Activated T-cell treated with anti-CD3 and anti-CD28 coated beads, Interleukin-2, amount 50 U/mL, for 1 hour (primary cell): Measurements from ENCODE around the gene SCN2B.

Experiments used
- DNase-seq: peaks from one replicate; pipeline ENCODE4 v3.0.0-alpha.2; 2020

The SCN2B gene, protein sequence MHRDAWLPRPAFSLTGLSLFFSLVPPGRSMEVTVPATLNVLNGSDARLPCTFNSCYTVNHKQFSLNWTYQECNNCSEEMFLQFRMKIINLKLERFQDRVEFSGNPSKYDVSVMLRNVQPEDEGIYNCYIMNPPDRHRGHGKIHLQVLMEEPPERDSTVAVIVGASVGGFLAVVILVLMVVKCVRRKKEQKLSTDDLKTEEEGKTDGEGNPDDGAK

DNA sequence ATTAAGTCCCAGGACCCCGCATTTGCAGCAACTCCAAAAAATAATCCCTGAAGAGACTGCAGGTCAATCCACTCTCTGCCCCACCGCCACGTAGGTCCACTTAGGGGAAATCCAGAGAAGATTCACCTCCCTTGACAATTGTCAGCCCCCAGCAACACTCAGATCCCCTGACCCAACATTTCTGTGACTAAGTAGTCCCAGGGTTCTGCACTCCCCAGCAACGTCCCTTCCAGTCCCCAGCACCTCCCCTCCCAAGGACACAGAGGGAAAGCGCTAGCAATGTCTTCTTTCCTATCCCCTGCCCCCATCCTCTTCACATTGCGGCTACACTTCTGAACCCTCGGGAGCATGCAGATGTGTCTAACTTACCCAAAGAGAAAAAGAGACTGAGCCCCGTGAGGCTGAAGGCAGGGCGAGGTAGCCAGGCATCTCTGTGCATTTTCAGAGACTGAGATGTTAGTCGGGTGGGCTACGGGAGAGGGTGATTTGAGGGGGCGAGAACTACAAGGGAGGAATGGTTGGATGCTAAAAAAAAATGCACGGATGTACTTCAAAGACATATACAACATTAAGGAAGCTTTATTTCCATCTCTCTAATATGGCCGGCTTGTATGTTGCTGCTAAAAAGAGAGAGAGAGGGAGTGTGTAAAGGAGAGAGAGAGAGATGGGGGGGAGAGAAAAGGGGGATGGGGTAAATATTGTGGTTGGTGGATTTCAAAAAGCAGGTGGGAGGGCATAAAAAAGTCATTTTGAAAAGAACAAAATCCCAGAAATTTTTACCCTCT is at the start of gene SCN2B:
Gene SCN2B, minus strand, starts transcription at position 647 of the 785 bp plus-strand sequence. Its CDS starts 208 bp downstream, at position 439.
- no peak for DNase-seq

GRCh38 chr11:118224511-118225188 is 48.2 kb upstream of the SCN2B start, which contains the start of gene JAML:
Gene JAML (minus strand): TSS chr11:118225011. CDS start chr11:118214866, 10,145 bp downstream.
- peak; percentile 62 for DNase-seq

GRCh38 chr11:118223992-118224391 is 47.6 kb upstream of the SCN2B start:
- no peak for DNase-seq

DNA sequence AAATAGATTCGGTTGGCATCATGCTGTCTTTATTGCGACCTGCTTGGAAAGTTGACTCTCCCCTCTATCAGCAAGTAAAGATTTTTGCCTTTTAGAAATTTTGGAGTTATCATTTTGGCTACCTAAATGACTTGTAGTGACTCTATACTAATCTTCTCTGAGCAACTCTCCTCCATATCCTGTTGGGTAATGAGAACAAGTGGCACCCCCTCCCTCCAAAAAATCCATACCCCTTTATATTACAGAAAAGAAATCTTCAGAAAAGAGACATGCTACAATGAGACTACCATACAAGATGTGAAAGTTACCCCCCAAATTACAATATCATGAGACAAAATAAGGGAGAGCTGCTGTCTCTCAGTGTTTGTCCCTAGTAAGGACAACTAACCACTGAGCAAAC is 47.1 kb upstream of the SCN2B start:
- no peak for DNase-seq

GRCh38 chr11:118222437-118222836 is 46.0 kb upstream of the SCN2B start:
- no peak for DNase-seq

- DNase-seq: no peak
Observed at GRCh38 chr11:118221419-118221818, 45.0 kb upstream of the SCN2B start.

DNA sequence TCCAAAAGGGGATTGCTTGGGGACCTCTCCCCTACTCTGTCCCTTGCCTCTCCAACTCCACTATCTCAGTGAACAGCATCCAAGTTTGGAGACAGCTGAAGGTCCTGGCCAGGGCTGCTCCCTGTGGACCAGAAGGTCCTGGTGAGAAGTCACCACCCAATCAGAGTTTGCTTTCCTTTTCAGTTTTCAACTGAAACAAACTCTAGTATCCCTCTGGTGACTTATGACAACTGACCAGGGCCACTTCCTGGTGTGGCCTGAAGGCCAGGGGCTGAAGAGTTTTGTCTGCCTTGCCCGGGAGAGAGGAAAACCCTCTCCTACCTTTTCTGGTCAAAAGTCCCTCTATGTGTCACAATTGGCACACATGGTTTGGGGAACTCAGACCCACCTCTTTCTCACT is 43.3 kb upstream of the SCN2B start:
- no peak for DNase-seq

GRCh38 chr11:118219244-118219643 is 42.8 kb upstream of the SCN2B start:
- no peak for DNase-seq

- DNase-seq: no peak
Observed at GRCh38 chr11:118217575-118217974, 41.1 kb upstream of the SCN2B start.

- DNase-seq: peak; percentile 58
Observed at GRCh38 chr11:118216621-118217481, 40.4 kb upstream of the SCN2B start.

GRCh38 chr11:118215765-118216164 is 39.3 kb upstream of the SCN2B start:
- DNase-seq: no peak

- no peak for DNase-seq
Observed at GRCh38 chr11:118215262-118215661, 38.8 kb upstream of the SCN2B start.

DNA sequence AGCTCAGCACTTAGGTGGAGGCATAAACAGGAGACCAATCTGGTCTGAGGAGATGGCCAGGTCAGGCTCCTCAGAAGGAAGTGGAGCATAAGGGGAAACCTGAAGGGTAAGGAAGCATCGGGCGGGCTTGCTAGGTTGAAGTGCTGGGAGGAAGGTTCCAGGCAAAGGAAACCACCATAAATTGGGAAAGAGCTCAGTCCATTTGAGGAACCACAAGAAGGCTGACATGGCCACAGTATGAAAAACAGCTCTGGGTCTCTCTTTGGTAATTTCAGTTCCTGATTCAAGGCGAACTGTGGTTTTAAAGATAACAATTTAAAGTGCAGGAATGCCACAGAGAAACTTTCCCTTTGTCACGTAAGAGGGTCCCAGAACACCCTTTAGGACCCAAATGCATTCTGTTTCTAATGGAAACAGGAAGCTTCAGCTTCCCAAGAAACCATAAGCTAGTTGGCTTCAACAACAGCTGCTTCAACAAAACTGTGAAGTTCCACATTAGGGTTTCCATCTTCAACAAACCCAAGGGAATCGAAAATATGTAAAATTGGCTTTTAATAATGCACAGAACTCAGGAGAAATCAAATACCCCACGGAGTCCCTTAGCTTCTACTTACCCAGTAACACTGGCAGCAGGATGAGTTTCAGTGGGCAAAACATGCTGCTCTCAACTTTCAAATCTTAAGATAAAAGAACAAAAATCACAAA is 37.9 kb upstream of the SCN2B start:
- DNase-seq: no peak

DNA sequence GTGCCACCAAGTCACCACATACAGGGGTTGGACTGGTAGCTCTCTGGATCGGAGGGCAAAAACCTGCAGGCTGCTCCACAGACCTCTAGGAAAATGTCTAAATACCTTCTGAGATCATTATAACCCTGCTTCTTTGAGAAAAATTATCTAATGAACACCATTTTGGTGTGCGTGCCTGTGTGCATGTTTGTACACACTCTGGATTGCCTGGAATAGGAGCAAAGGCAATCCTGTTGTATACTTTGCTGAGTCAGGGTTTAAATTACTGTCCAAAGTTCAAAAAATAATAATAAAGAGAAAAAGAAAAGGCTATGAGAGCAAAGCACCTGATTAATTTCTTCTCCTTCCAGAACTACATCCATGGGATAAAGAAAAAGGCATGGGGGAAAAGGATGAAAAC is 37.3 kb upstream of the SCN2B start:
- no peak for DNase-seq

DNA sequence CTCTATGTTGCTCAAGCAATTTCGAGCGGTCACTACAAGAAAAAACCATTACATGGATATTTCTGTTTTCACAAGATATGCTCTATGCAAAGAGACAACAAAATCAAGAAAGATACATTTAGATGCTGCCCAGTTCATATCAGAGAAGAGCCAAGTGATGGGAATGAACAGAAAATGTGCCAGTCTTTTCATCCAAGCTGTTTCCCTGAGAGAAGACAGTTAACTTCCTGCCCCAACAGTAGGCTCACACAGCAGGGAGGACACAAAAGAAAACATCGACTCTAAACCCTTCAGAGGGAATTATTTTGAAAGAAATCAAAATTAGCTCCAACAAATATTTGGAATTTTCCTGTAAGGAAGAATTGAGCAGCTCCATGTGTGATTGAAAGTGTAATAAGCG is 36.8 kb upstream of the SCN2B start:
- no peak for DNase-seq

GRCh38 chr11:118212781-118213191 is 36.3 kb upstream of the SCN2B start:
- no peak for DNase-seq

DNA sequence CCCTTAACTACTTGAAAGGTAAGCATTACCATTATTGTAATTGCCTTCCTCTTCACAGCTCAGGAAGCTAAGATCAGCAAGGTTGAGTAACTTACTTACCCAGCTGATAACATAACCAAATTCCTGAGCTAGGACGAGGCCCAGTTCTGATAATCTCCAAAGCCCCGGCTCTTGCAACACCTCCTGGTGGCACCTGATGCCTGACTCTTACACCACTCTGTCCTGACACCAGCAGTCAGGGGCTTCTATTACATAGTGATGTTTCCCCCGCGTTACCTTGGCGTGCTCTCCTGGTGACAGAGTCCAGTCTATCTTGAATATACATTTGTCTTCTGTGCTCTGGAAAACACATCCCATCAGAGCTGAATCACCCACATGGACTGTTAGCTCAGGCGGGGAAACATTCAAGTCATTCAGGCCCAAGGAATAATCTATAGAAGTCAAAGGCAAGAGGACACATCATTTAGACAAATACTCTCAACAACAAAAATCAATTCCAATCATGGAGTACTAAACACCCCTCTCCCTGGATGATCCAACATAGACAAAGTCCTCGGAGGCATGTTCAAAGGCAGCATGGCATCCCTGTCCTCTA is 35.8 kb upstream of the SCN2B start:
- DNase-seq: no peak

- no peak for DNase-seq
Observed at GRCh38 chr11:118211006-118211405, 34.6 kb upstream of the SCN2B start.

GRCh38 chr11:118210323-118210722 is 33.9 kb upstream of the SCN2B start:
- no peak for DNase-seq

GRCh38 chr11:118209033-118209432 is 32.6 kb upstream of the SCN2B start:
- no peak for DNase-seq

- no peak for DNase-seq
Observed at GRCh38 chr11:118207079-118207478, 30.6 kb upstream of the SCN2B start.
